Mammary epithelial cell (primary cell): Measurements from ENCODE around the gene DGKZ.

Experiments used
- CTCF ChIP-seq, 2 donors: IDR thresholded peaks in 1 of 2; conservative IDR thresholded peaks in 1 of 2; 2 replicates each; pipeline ENCODE4 v1.5.1; 2011 to 2012; ENCODE audit warnings: inconsistent platforms in 2 of 2, low read length in 2 of 2, mild to moderate bottlenecking in 2 of 2, control low read depth in 1 of 2, low read depth in 1 of 2; ENCODE audit not compliant: insufficient read depth in 1 of 2; ENCODE audit errors: extremely low read depth in 1 of 2
- EZH2 ChIP-seq: IDR thresholded peaks from 2 replicates; pipeline ENCODE4 v1.6.1; 2012; ENCODE audit warnings: low read length, inconsistent platforms, borderline replicate concordance

- TF ChIP-seq CTCF (conservative IDR thresholded peaks at IDR 0.05 in 1 of 2, IDR thresholded peaks at IDR 0.05 in 1 of 2; ENCODE audit: extremely low read depth in 1 of 2, insufficient read depth in 1 of 2, low read depth in 1 of 2, low read length in 2 of 2) (no peak), EZH2 (no peak)
Observed at GRCh38 chr11:46417711-46418110, 70.4 kb downstream of the DGKZ start.
